H1 (cell line): ENCODE results near the gene RAB25. TPM values are rescaled to one million over a fixed set of nuclear protein-coding genes. Genes with fewer than 3 reads are reported as not detected.

Source experiments
- CTCF ChIA-PET: fragments of 300-600 bp; sonication (Branson Sonifier 250); formaldehyde crosslinking; loops from one replicate; lab custom pipeline; 2021; ENCODE audit not compliant: partially characterized antibody; lab: Charles Lee
- POLR2A ChIA-PET: fragments of 300-600 bp; sonication (Branson Sonifier 250); formaldehyde crosslinking; loops from one replicate; lab custom pipeline; 2021; ENCODE audit warnings: inconsistent platforms; ENCODE audit not compliant: partially characterized antibody; lab: Charles Lee
- DNase-seq, 2 experiments: peaks; one replicate each; pipeline versions ENCODE4 v3.0.0 to v3.0.0-alpha.2; 2010 to 2022; ENCODE audit warnings: low spot score in 2 of 2, low read depth in 1 of 2, mixed read lengths in 1 of 2
- FAIRE-seq: peaks from 2 replicates; lab custom pipeline; 2011; peaks lifted over from hg19 to GRCh38; lab: Jason Lieb, UNC
- H2AFZ ChIP-seq: 2 replicates; pipeline ENCODE4 v1.8.1; 2012; ENCODE audit warnings: low read length, inconsistent platforms
- H2AK5ac ChIP-seq: 2 replicates; pipeline ENCODE4 v1.6.1; 2013; ENCODE audit warnings: low read depth, low read length
- H2BK120ac ChIP-seq: replicated peaks from 2 replicates; pipeline ENCODE3; 2013; ENCODE audit warnings: low read depth, low read length, inconsistent platforms
- H2BK12ac ChIP-seq: 2 replicates; pipeline ENCODE4 v1.6.1; 2013; ENCODE audit warnings: low read depth, low read length
- H2BK15ac ChIP-seq: 2 replicates; pipeline ENCODE4 v1.6.1; 2013; ENCODE audit warnings: low read length
- H2BK20ac ChIP-seq: 2 replicates; pipeline ENCODE4 v1.6.1; 2013; ENCODE audit warnings: low read length
- H2BK5ac ChIP-seq: 2 replicates; pipeline ENCODE4 v1.6.1; 2013; ENCODE audit warnings: low read depth, low read length
- H3K14ac ChIP-seq: 2 replicates; pipeline ENCODE4 v1.6.1; 2013; ENCODE audit warnings: inconsistent platforms; ENCODE audit not compliant: insufficient read length
- H3K18ac ChIP-seq: 2 replicates; pipeline ENCODE4 v1.6.1; 2013; ENCODE audit warnings: low read length; ENCODE audit errors: extremely low read depth
- H3K23ac ChIP-seq: 2 replicates; pipeline ENCODE4 v1.6.1; 2013; ENCODE audit warnings: inconsistent platforms; ENCODE audit not compliant: insufficient read length
- H3K23me2 ChIP-seq: 2 replicates; pipeline ENCODE4 v1.6.1; 2013; ENCODE audit warnings: low read depth, low read length
- H3K27ac ChIP-seq: 2 replicates; pipeline ENCODE4 v1.6.1; 2011; ENCODE audit warnings: low read depth, low read length, inconsistent platforms
- H3K27me3 ChIP-seq, 4 experiments: replicated peaks in 1 of 4; 1 replicate in 1 of 4; 2 replicates in 3 of 4; pipeline versions ENCODE4 v1.6.1 to v1.8.1; 2011 to 2013; ENCODE audit warnings: low read length in 3 of 4, mild to moderate bottlenecking in 3 of 4, inconsistent platforms in 2 of 4, mixed read lengths in 2 of 4, moderate library complexity in 1 of 4; ENCODE audit not compliant: control insufficient read depth in 3 of 4, insufficient read depth in 3 of 4; ENCODE audit errors: extremely low read depth in 1 of 4
- H3K36me3 ChIP-seq, 4 experiments: 2 replicates each; pipeline versions ENCODE4 v1.6.1 to v1.8.1; 2011 to 2013; ENCODE audit warnings: mild to moderate bottlenecking in 4 of 4, low read length in 3 of 4, moderate library complexity in 2 of 4, control low read depth in 1 of 4, inconsistent platforms in 1 of 4; ENCODE audit not compliant: insufficient read depth in 4 of 4, control insufficient read depth in 2 of 4
- H3K4ac ChIP-seq: replicated peaks from 2 replicates; pipeline ENCODE3; 2013; ENCODE audit warnings: low read length, low read depth, mixed read lengths, inconsistent platforms; ENCODE audit not compliant: insufficient read length
- H3K4me1 ChIP-seq, 4 experiments: replicated peaks in 1 of 4; 1 replicate in 1 of 4; 2 replicates in 3 of 4; pipeline versions ENCODE4 v1.6.1 to v1.8.1; 2011 to 2013; ENCODE audit warnings: low read length in 3 of 4, inconsistent platforms in 2 of 4, mixed read lengths in 1 of 4; ENCODE audit not compliant: insufficient read depth in 4 of 4, control insufficient read depth in 3 of 4
- H3K4me2 ChIP-seq, 2 experiments: 2 replicates each; pipeline versions ENCODE4 v1.6.1 to v1.8.1; 2011 to 2013; ENCODE audit warnings: low read depth in 2 of 2, low read length in 2 of 2, control low read depth in 1 of 2, inconsistent platforms in 1 of 2, mild to moderate bottlenecking in 1 of 2; ENCODE audit not compliant: insufficient read depth in 1 of 2
- H3K4me3 ChIP-seq, 4 experiments: fragments of 200-600, 300-600 bp in 1 of 4; sonication (generic), shearing (Covaris generic), sonication (Bioruptor Twin) in 1 of 4; 2 replicates each; pipeline versions ENCODE4 v1.5.1 to v1.8.1; 2011 to 2016; ENCODE audit warnings: low read length in 4 of 4, low read depth in 3 of 4, control low read depth in 2 of 4, inconsistent platforms in 2 of 4, mild to moderate bottlenecking in 2 of 4, mixed read lengths in 1 of 4, moderate library complexity in 1 of 4; ENCODE audit not compliant: insufficient read depth in 2 of 4; ENCODE audit errors: extremely low read depth in 1 of 4
- H3K56ac ChIP-seq: replicated peaks from 2 replicates; pipeline ENCODE3; 2013; ENCODE audit warnings: low read depth, mild to moderate bottlenecking, mixed read lengths, low read length, inconsistent platforms; ENCODE audit not compliant: insufficient read length
- H3K79me1 ChIP-seq: 2 replicates; pipeline ENCODE4 v1.6.1; 2013; ENCODE audit warnings: low read depth, low read length, control low read depth
- H3K79me2 ChIP-seq, 2 experiments: 2 replicates each; pipeline versions ENCODE4 v1.6.1 to v1.8.1; 2012 to 2013; ENCODE audit warnings: low read length in 2 of 2, mild to moderate bottlenecking in 2 of 2, inconsistent platforms in 1 of 2; ENCODE audit not compliant: insufficient read depth in 2 of 2, control insufficient read depth in 1 of 2
- H3K9ac ChIP-seq, 4 experiments: replicated peaks in 1 of 4; 1 replicate in 1 of 4; 2 replicates in 3 of 4; pipeline versions ENCODE4 v1.6.1 to v1.8.1; 2011 to 2013; ENCODE audit warnings: low read depth in 3 of 4, low read length in 3 of 4, control low read depth in 2 of 4, mild to moderate bottlenecking in 2 of 4, moderate library complexity in 2 of 4, inconsistent platforms in 1 of 4; ENCODE audit errors: extremely low read depth in 1 of 4
- H3K9me3 ChIP-seq, 2 experiments: 2 replicates each; pipeline versions ENCODE4 v1.6.1 to v1.8.1; 2012 to 2013; ENCODE audit warnings: mild to moderate bottlenecking in 2 of 2, moderate library complexity in 2 of 2, control low read depth in 1 of 2, inconsistent platforms in 1 of 2, low read depth in 1 of 2, low read length in 1 of 2, mixed read lengths in 1 of 2; ENCODE audit not compliant: insufficient read depth in 2 of 2
- H4K20me1 ChIP-seq, 2 experiments: replicated peaks in 1 of 2; 2 replicates each; pipeline versions ENCODE3 to v1.8.1; 2011 to 2013; ENCODE audit warnings: inconsistent platforms in 2 of 2, low read length in 2 of 2, mild to moderate bottlenecking in 1 of 2; ENCODE audit not compliant: insufficient read depth in 2 of 2, control insufficient read depth in 1 of 2
- H4K5ac ChIP-seq: 2 replicates; pipeline ENCODE4 v1.6.1; 2013; ENCODE audit warnings: low read length, low read depth, mixed read lengths, inconsistent platforms; ENCODE audit not compliant: insufficient read length
- H4K8ac ChIP-seq: 2 replicates; pipeline ENCODE4 v1.8.0; 2013; ENCODE audit warnings: mild to moderate bottlenecking, moderate library complexity, low read length, inconsistent platforms; ENCODE audit not compliant: insufficient read depth; ENCODE audit errors: extremely low read depth
- H4K91ac ChIP-seq: replicated peaks from 2 replicates; pipeline ENCODE3; 2013; ENCODE audit warnings: low read length, mixed read lengths, inconsistent platforms; ENCODE audit not compliant: insufficient read length
- BRCA1 ChIP-seq: IDR thresholded peaks from 2 replicates; pipeline ENCODE4 v1.6.1; 2012; ENCODE audit warnings: low read depth, low read length, improper control_type of control experiment
- CBX5 ChIP-seq: fragments of 300-800, 300-1000 bp; sonication (generic); IDR thresholded peaks from 2 replicates; pipeline ENCODE4 v1.7.1; 2016; ENCODE audit warnings: antibody characterized with exemption, low read length, low read depth
- CBX8 ChIP-seq: fragments of 300-800, 300-1000 bp; sonication (generic); IDR thresholded peaks from 2 replicates; pipeline ENCODE4 v1.7.1; 2016; ENCODE audit warnings: low read depth, low read length, borderline replicate concordance
- CHD1 ChIP-seq: IDR thresholded peaks from 2 replicates; pipeline ENCODE4 v1.6.1; 2012; ENCODE audit warnings: low read depth, low read length, improper control_type of control experiment
- CHD2 ChIP-seq: IDR thresholded peaks from 2 replicates; pipeline ENCODE4 v1.6.1; 2012; ENCODE audit warnings: low read length, improper control_type of control experiment
- KDM1A ChIP-seq: fragments of 200-600, 300-600 bp; sonication (generic); IDR thresholded peaks from 2 replicates; pipeline ENCODE4 v1.7.1; 2016; ENCODE audit warnings: mild to moderate bottlenecking, low read length, borderline replicate concordance
- SIRT6 ChIP-seq: IDR thresholded peaks from one replicate; pipeline ENCODE4 v1.7.1; 2012; ENCODE audit warnings: low read length, inconsistent platforms
- SIX5 ChIP-seq: IDR thresholded peaks from 2 replicates; pipeline ENCODE4 v1.6.1; 2011; ENCODE audit warnings: mild to moderate bottlenecking, low read depth, low read length
- TAF1 ChIP-seq: IDR thresholded peaks from 2 replicates; pipeline ENCODE4 v1.6.1; 2011; ENCODE audit warnings: mild to moderate bottlenecking, low read depth, low read length
- TBP ChIP-seq: IDR thresholded peaks from 2 replicates; pipeline ENCODE4 v1.6.1; 2011; ENCODE audit warnings: low read depth, low read length, improper control_type of control experiment
- TCF12 ChIP-seq: IDR thresholded peaks from 2 replicates; pipeline ENCODE4 v1.6.1; 2011; ENCODE audit warnings: low read depth, mild to moderate bottlenecking, low read length
- WGBS, 2 experiments: shearing (Covaris generic) in 1 of 2; methylation state at CpG; one replicate each; pipeline versions ENCODE4 v1.1.6 to v1.1.7; 2013 to 2015; ENCODE audit warnings: low lambda C conversion rate in 2 of 2, mixed read lengths in 2 of 2, inconsistent platforms in 1 of 2, low coverage in 1 of 2, missing lambda C conversion rate in 1 of 2; ENCODE audit not compliant: insufficient replicate concordance in 2 of 2, insufficient coverage in 1 of 2, insufficient read length in 1 of 2; ENCODE audit errors: extremely low coverage in 1 of 2, missing lambda C conversion rate in 1 of 2; 5-methylcytosine and 5-hydroxymethylcytosine counted together
- polyA plus RNA-seq, 7 experiments: library from polyadenylated mRNA; depleted of rRNA in 3 of 7; stranded (reverse) in 5 of 7; unstranded in 2 of 7; fragments of >200 nt in 5 of 7; fragments of 200-250 nt in 2 of 7; gene quantifications; 1 replicate in 5 of 7; 2 replicates in 1 of 7; 4 replicates in 1 of 7; pipeline versions ENCODE4 v1.2.1 to v1.2.3, GENCODE V29; 2011 to 2013; ENCODE audit warnings: missing spikeins in 2 of 7, mixed read lengths in 2 of 7
- total RNA-seq: library from RNA; stranded (reverse); fragmentation: NEBNext Ultra II Directional; extraction: Animal tissue kit (Norgen Biotek cat#: 25700); gene quantifications from 2 replicates; pipeline ENCODE4 v1.2.1, GENCODE V29; 2021
- TF ChIP-seq, protein P1 (sequence below): IDR thresholded peaks from 2 replicates; pipeline ENCODE4 v1.6.1; 2012; ENCODE audit warnings: inconsistent platforms
- TF ChIP-seq, protein P2 (sequence below): IDR thresholded peaks from 2 replicates; pipeline ENCODE4 v1.6.1; 2012; ENCODE audit warnings: inconsistent platforms

Gene RAB25
- total and polyA plus RNA-seq, 2 of the 8 experiments (the other 6 are each of a cell fraction or from before 2014, with no cell fraction given), result 34.8 to 98.2 TPM

DNA sequence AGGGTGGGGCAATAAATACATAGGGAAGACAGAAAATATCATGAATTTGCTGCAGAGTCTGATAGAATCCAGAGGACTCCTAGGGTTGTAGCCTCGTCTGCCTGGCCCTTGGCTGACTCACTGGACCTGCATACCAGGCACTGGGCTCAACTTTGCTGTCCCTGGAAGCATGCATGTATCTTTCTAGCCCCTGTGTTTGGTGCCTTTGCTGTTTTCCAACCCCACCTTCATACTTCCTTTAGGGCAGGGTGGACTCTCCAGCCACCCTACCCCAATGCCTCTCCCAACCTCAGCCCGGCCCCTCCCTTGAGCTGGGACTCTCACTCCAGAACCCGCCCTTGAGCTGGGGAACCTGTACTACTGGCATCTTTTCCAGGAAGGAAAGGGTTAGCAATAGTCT lies 1.2 kb downstream of the RAB25 start:
- no peak overlapping the region for H3K18ac ChIP-seq
- H2BK12ac ChIP-seq, result no peak overlapping the region
- H2BK15ac ChIP-seq, result no peak overlapping the region
- H3K4me1 ChIP-seq, result peaks cover 0 to 22% (median 11%) of the 10 kb centered on the region in 4 experiments; a peak in 6 of 7 replicates
- ChIA-PET POLR2A (interaction anchor here (1.2 to 7.3 kb wide), 6 partner anchors 9 to 128 kb away, joined by 4 to 37 read pairs (median 14); partner anchors contain the start of genes ARHGEF2, KHDC4, LAMTOR2 and UBQLN4), CTCF (interaction anchor here (1.0 to 10.0 kb wide), 8 partner anchors 9 to 124 kb away, joined by 3 to 139 read pairs (median 10); partner anchors contain the start of genes LAMTOR2 and UBQLN4)
- H3K79me1 ChIP-seq, result no peaks in the 10 kb centered on the region
- H3K4me3 ChIP-seq, result peak overlapping the region in 3 of 4 experiments; percentile 11 to 62 (median 15); a peak in 4 of 8 replicates
- no peak overlapping the region for H3K27ac ChIP-seq
- H3K23ac ChIP-seq, result no peak overlapping the region
- no peak overlapping the region for H2BK120ac ChIP-seq
- H3K27me3 ChIP-seq, result no peaks in the 10 kb centered on the region
- no peak overlapping the region for H2BK5ac ChIP-seq
- H3K36me3 ChIP-seq, result peaks cover 0 to 7% (median 4%) of the 10 kb centered on the region in 4 experiments; a peak in 1 of 8 replicates
- H3K56ac ChIP-seq, result no peak overlapping the region
- H2BK20ac ChIP-seq, result 0 out of 2 replicates have a peak overlapping the region, but pooled peaks have one; percentile 34
- peaks cover 3 to 9% of the 10 kb centered on the region in 2 experiments for H4K20me1 ChIP-seq
- H3K4me2 ChIP-seq, result peak overlapping the region; percentile 76 to 88
- 68% methylated on average over 3 of the region's 3 CpGs; no CpG with 5 or more reads in 1 of the 2 experiments for WGBS, 2 experiments
- H2AK5ac ChIP-seq, result no peak overlapping the region
- DNase-seq (no peak), FAIRE-seq (no peak)
- no peak overlapping the region for H2AFZ ChIP-seq
- no peak overlapping the region for H3K14ac ChIP-seq
- H4K8ac ChIP-seq, result no peak overlapping the region
- no peaks in the 10 kb centered on the region for H3K9me3 ChIP-seq
- peaks cover 0 to 4% of the 10 kb centered on the region in 2 experiments; a peak in 1 of 4 replicates for H3K79me2 ChIP-seq
- TF ChIP-seq KDM1A (no peak), TAF1 (no peak), TCF12 (no peak), BRCA1 (no peak), CBX5 (no peak), CHD2 (no peak), CHD1 (no peak), SIRT6 (no peak), TBP (no peak), CBX8 (no peak), SIX5 (no peak)
- TF ChIP-seq, protein P1, sequence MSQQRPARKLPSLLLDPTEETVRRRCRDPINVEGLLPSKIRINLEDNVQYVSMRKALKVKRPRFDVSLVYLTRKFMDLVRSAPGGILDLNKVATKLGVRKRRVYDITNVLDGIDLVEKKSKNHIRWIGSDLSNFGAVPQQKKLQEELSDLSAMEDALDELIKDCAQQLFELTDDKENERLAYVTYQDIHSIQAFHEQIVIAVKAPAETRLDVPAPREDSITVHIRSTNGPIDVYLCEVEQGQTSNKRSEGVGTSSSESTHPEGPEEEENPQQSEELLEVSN, result no peak
- TF ChIP-seq, protein P2, sequence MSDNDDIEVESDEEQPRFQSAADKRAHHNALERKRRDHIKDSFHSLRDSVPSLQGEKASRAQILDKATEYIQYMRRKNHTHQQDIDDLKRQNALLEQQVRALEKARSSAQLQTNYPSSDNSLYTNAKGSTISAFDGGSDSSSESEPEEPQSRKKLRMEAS, result no peak
- H3K23me2 ChIP-seq, result peaks cover 6% of the 10 kb centered on the region
- no peak overlapping the region for H3K9ac ChIP-seq
- H4K5ac ChIP-seq, result no peak overlapping the region
- no peak overlapping the region for H4K91ac ChIP-seq
- H3K4ac ChIP-seq, result no peak overlapping the region
